HepG2 (cell line): Measurements from ENCODE around the gene LIN7A. TPM values are rescaled to one million over a fixed set of nuclear protein-coding genes. Genes with fewer than 3 reads are reported as not detected.

ENCODE experiments used
- ATAC-seq: fragments of 200-7000 bp; cut with Tn5 transposase; 3 replicates; pipeline ENCODE4 v1.9.1; 2020; ENCODE audit warnings: mild to moderate bottlenecking, moderate library complexity
- BruUV-seq: library from RNA; stranded (reverse); fragments of 400-500 nt; replicated peaks from 2 replicates; lab custom pipeline; 2021; lab: Mats Ljungman, UMichigan
- CTCF ChIA-PET: fragments of 300-600 bp; formaldehyde crosslinking; extraction: SDS; loops from one replicate; lab custom pipeline; 2021; ENCODE audit warnings: low total read pairs, inconsistent platforms, low intra/inter-chr PET ratio; lab: Yijun Ruan, JAX
- POLR2A ChIA-PET: fragments of 350-600 bp; sonication (Branson Sonifier 250); formaldehyde crosslinking; loops from one replicate; lab custom pipeline; 2020; ENCODE audit warnings: antibody characterized with exemption, inconsistent platforms; lab: Yijun Ruan, JAX
- DNase-seq: peaks from one replicate; pipeline ENCODE4 v3.0.0-alpha.2; 2015; ENCODE audit warnings: low spot score
- FAIRE-seq: peaks from 3 replicates; lab custom pipeline; 2011; peaks lifted over from hg19 to GRCh38; lab: Jason Lieb, UNC
- H2AFZ ChIP-seq: one replicate; pipeline ENCODE4 v1.6.1; 2011; ENCODE audit warnings: low read length, inconsistent platforms
- H3K27ac ChIP-seq: fragments of 300-600 bp; 3 replicates; pipeline ENCODE4 v1.8.0; 2011; ENCODE audit warnings: mixed run types, mild to moderate bottlenecking, mixed read lengths, low read length, inconsistent platforms; ENCODE audit not compliant: insufficient read depth; ENCODE audit errors: extremely low read length
- H3K27me3 ChIP-seq, 2 experiments: fragments of 200-600 bp in 1 of 2; 2 replicates in 1 of 2; 3 replicates in 1 of 2; pipeline versions ENCODE4 v1.6.0 to v1.8.0; 2011; ENCODE audit warnings: low read length in 2 of 2, mild to moderate bottlenecking in 2 of 2, moderate library complexity in 2 of 2, inconsistent platforms in 1 of 2; ENCODE audit not compliant: insufficient read depth in 2 of 2, control insufficient read depth in 1 of 2
- H3K36me3 ChIP-seq, 2 experiments: fragments of 200-600 bp in 1 of 2; replicated peaks in 1 of 2; 2 replicates in 1 of 2; 3 replicates in 1 of 2; pipeline versions ENCODE4 v1.5.1 to v1.8.0; 2011; ENCODE audit warnings: low read length in 2 of 2, inconsistent platforms in 1 of 2; ENCODE audit not compliant: insufficient read depth in 2 of 2, control insufficient read depth in 1 of 2
- H3K4me1 ChIP-seq: 2 replicates; pipeline ENCODE4 v1.5.1; 2012; ENCODE audit warnings: low read length, inconsistent platforms; ENCODE audit not compliant: insufficient read depth
- H3K4me2 ChIP-seq: 2 replicates; pipeline ENCODE4 v1.6.0; 2011; ENCODE audit warnings: low read depth, low read length, inconsistent platforms
- H3K4me3 ChIP-seq, 3 experiments: fragments of 200-600 bp in 1 of 3; sonication (generic), shearing (Covaris generic) in 1 of 3; replicated peaks in 1 of 3; 2 replicates each; pipeline ENCODE4 v1.5.1; 2011 to 2016; ENCODE audit warnings: low read length in 3 of 3, inconsistent platforms in 2 of 3, low read depth in 2 of 3, mild to moderate bottlenecking in 2 of 3, control low read depth in 1 of 3, mixed read lengths in 1 of 3; ENCODE audit not compliant: insufficient read depth in 1 of 3
- H3K79me2 ChIP-seq: one replicate; pipeline ENCODE4 v1.6.1; 2011; ENCODE audit warnings: low read length, inconsistent platforms; ENCODE audit not compliant: insufficient read depth
- H3K9ac ChIP-seq: 2 replicates; pipeline ENCODE4 v1.6.0; 2011; ENCODE audit warnings: mild to moderate bottlenecking, low read depth, low read length, inconsistent platforms; ENCODE audit not compliant: insufficient read depth
- H3K9me3 ChIP-seq: 2 replicates; pipeline ENCODE4 v1.5.1; 2012; ENCODE audit warnings: mild to moderate bottlenecking, low read length
- H4K20me1 ChIP-seq: 2 replicates; pipeline ENCODE4 v1.6.0; 2011; ENCODE audit warnings: inconsistent platforms, mild to moderate bottlenecking, low read length, moderate library complexity; ENCODE audit not compliant: insufficient read depth
- ELF4 ChIP-seq: sonication (generic); formaldehyde crosslinking; IDR thresholded peaks from 2 replicates; pipeline ENCODE4 v1.5.0; 2020; ENCODE audit warnings: missing genetic modification reagents, mild to moderate bottlenecking, moderate library complexity, borderline replicate concordance
- HIVEP1 ChIP-seq: sonication (generic); formaldehyde crosslinking; IDR thresholded peaks from 2 replicates; pipeline ENCODE4 v1.4.0; 2020; ENCODE audit warnings: mild to moderate bottlenecking, missing genetic modification reagents
- NR2C2 ChIP-seq: sonication (generic); formaldehyde crosslinking; IDR thresholded peaks from 2 replicates; pipeline ENCODE4 v1.4.0; 2020; ENCODE audit warnings: missing genetic modification reagents, mild to moderate bottlenecking, moderate library complexity, borderline replicate concordance
- PRMT3 ChIP-seq: sonication (generic); formaldehyde crosslinking; IDR thresholded peaks from 2 replicates; pipeline ENCODE4 v1.8.1; 2022; ENCODE audit warnings: low read depth, mild to moderate bottlenecking, moderate library complexity, missing genetic modification reagents, borderline replicate concordance
- SALL1 ChIP-seq: sonication (generic); formaldehyde crosslinking; IDR thresholded peaks from 2 replicates; pipeline ENCODE4 v1.8.0; 2022; ENCODE audit warnings: mild to moderate bottlenecking, missing genetic modification reagents
- ZNF337 ChIP-seq: sonication (generic); formaldehyde crosslinking; IDR thresholded peaks from 2 replicates; pipeline ENCODE4 v1.5.1; 2020; ENCODE audit warnings: missing genetic modification reagents, low read depth, mild to moderate bottlenecking, borderline replicate concordance
- WGBS: methylation state at CpG from one replicate; pipeline ENCODE4 v1.1.6; 2017; ENCODE audit warnings: low lambda C conversion rate; 5-methylcytosine and 5-hydroxymethylcytosine counted together
- in situ Hi-C: cut with HindIII; loops from 2 replicates; pipeline ENCODE4 v1.10.0; 2017; ENCODE audit warnings: low pct_unique_long_range_greater_than_20kb; ENCODE audit not compliant: extremely low pct_ligation_motif_present
- intact Hi-C: fragments of 100-400 bp; cut with micrococcal nuclease; formaldehyde crosslinking; loops from one replicate; pipeline ENCODE4 v1.10.0; 2022; ENCODE audit not compliant: unreplicated experiment
- polyA plus RNA-seq, 8 experiments: library from polyadenylated mRNA; depleted of rRNA in 3 of 8; stranded (reverse) in 7 of 8; unstranded in 1 of 8; fragments of >200 nt; fragmentation: Illumina TruSeq in 4 of 8; extraction: Trizol in 4 of 8; gene quantifications; 2 replicates each; pipeline versions ENCODE4 v1.2.1 to v1.2.3, GENCODE V29; 2011 to 2016; ENCODE audit warnings: low read depth in 4 of 8, missing spikeins in 1 of 8, mixed read lengths in 1 of 8; ENCODE audit not compliant: insufficient read depth in 1 of 8
- total RNA-seq, 5 experiments: library from RNA; depleted of rRNA; stranded (reverse); fragments of >200 nt; fragmentation: Illumina TruSeq; extraction: Trizol; gene quantifications; 2 replicates each; pipeline ENCODE4 v1.2.3, GENCODE V29; 2016; ENCODE audit warnings: low read depth in 1 of 5
- TF ChIP-seq, protein P1 (sequence below): sonication (generic); formaldehyde crosslinking; IDR thresholded peaks from 2 replicates; pipeline ENCODE4 v1.5.1; 2020; ENCODE audit warnings: mild to moderate bottlenecking, missing genetic modification reagents, moderate library complexity
- TF ChIP-seq, protein P2 (sequence below): sonication (generic); formaldehyde crosslinking; IDR thresholded peaks from 2 replicates; pipeline ENCODE4 v1.9.0; 2021; ENCODE audit warnings: missing genetic modification reagents, borderline replicate concordance

LIN7A gene
- total and polyA plus RNA-seq, 2 of the 13 experiments (the other 11 are each of a cell fraction or from before 2014, with no cell fraction given): 18.5 to 19.2 TPM

DNA sequence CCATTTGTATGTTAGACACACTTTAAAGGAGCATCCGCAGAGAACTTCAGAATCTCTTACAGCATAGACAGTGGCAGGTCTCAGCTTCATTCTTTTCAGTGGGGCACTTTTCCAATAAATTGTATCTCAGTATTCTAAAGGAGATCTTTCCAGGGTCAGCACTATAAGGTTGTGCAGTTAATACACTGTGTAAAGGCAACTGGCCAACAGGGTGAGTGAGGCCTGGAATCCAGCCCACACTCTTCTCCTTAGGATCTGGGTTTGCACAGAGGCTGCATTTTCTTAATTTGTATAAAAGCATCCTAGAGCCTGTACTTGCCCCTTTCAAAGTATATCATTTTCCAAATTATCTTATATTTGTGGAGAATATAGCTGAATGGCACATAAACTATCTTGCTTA is 126.9 kb downstream of the LIN7A start:
- TF ChIP-seq, protein P1, sequence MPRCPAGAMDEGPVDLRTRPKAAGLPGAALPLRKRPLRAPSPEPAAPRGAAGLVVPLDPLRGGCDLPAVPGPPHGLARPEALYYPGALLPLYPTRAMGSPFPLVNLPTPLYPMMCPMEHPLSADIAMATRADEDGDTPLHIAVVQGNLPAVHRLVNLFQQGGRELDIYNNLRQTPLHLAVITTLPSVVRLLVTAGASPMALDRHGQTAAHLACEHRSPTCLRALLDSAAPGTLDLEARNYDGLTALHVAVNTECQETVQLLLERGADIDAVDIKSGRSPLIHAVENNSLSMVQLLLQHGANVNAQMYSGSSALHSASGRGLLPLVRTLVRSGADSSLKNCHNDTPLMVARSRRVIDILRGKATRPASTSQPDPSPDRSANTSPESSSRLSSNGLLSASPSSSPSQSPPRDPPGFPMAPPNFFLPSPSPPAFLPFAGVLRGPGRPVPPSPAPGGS: no peak
- TF ChIP-seq, protein P2, sequence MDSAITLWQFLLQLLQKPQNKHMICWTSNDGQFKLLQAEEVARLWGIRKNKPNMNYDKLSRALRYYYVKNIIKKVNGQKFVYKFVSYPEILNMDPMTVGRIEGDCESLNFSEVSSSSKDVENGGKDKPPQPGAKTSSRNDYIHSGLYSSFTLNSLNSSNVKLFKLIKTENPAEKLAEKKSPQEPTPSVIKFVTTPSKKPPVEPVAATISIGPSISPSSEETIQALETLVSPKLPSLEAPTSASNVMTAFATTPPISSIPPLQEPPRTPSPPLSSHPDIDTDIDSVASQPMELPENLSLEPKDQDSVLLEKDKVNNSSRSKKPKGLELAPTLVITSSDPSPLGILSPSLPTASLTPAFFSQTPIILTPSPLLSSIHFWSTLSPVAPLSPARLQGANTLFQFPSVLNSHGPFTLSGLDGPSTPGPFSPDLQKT (CRISPR knock-in tag): no peak
- TF ChIP-seq SALL1 (CRISPR knock-in tag) (no peak), NR2C2 (CRISPR knock-in tag) (no peak)
- in situ Hi-C loops: no loop called here
- DNase-seq (no peak), ATAC-seq (no peak), FAIRE-seq (no peak)
- ChIA-PET POLR2A (no interaction called here), CTCF (no interaction called here)
- no peak overlapping the region for H2AFZ ChIP-seq
- no TSS peak for BruUV-seq
- no peak overlapping the region for H3K4me2 ChIP-seq
- H3K4me1 ChIP-seq: no peaks in the 10 kb centered on the region
- peaks cover 2 to 14% of the 10 kb centered on the region in 2 experiments; a peak in 4 of 5 replicates for H3K36me3 ChIP-seq
- no peak overlapping the region for H3K27ac ChIP-seq
- H3K4me3 ChIP-seq: no peak overlapping the region
- H3K27me3 ChIP-seq: no peaks in the 10 kb centered on the region
- 94% methylated on average over 1 of the region's 1 CpG for WGBS
- no peaks in the 10 kb centered on the region for H3K9me3 ChIP-seq
- no peaks in the 10 kb centered on the region for H3K79me2 ChIP-seq
- H4K20me1 ChIP-seq: no peaks in the 10 kb centered on the region
- intact Hi-C loops: no loop called here
- H3K9ac ChIP-seq: no peak overlapping the region

DNA sequence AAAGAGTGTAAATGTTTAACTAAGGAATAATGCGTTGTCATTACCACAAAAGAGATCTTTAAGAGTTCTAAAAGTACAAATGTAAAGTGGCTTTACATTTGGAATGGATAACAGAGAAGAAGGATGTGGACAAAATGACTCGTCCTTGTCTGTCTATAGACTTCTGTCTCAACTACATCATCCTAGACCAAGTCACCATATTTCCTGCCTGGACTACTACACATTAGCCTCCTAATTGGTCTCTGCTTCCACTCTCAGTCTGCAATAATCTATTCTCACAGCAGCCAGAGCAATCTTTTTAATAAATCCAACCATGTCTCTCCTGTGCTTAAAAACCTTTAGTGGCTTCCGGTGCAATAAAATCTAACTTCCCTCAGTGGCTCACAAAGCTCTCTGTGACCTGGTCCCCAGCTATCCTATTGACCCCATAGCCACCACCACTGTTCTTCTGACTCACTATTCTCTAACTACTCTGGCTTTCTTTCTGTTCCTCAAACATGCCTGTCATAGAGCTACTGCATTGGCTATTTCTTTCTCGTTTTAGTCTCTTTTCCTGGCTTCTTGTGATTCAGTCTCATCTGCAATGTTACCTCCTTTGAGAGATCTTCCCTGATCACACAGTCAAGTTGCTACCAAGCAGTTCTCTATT is 130.0 kb downstream of the LIN7A start:
- no peaks in the 10 kb centered on the region for H3K9me3 ChIP-seq
- ChIA-PET POLR2A (no interaction called here), CTCF (no interaction called here)
- WGBS: 94% methylated on average over 4 of the region's 4 CpGs
- no peaks in the 10 kb centered on the region for H3K27me3 ChIP-seq
- peaks cover 3 to 14% of the 10 kb centered on the region in 2 experiments; a peak in 4 of 5 replicates for H3K36me3 ChIP-seq
- in situ Hi-C loops: no loop called here
- H3K79me2 ChIP-seq: no peaks in the 10 kb centered on the region
- ATAC-seq (no peak), DNase-seq (peak; percentile 11), FAIRE-seq (no peak)
- TF ChIP-seq PRMT3 (CRISPR knock-in tag) (no peak), ZNF337 (CRISPR knock-in tag) (no peak), ELF4 (CRISPR knock-in tag) (no peak), HIVEP1 (CRISPR knock-in tag) (no peak)
- BruUV-seq: no TSS peak
- no peaks in the 10 kb centered on the region for H3K4me1 ChIP-seq
- intact Hi-C loops: no loop called here
- H3K27ac ChIP-seq: no peak overlapping the region
- H3K9ac ChIP-seq: no peak overlapping the region
- H3K4me3 ChIP-seq: no peak overlapping the region
- H2AFZ ChIP-seq: no peak overlapping the region
- H4K20me1 ChIP-seq: no peaks in the 10 kb centered on the region
- H3K4me2 ChIP-seq: no peak overlapping the region
